Measurements from ENCODE around the gene SHISA7. TPM values are rescaled to one million over a fixed set of nuclear protein-coding genes. Genes with fewer than 3 reads are reported as not detected.
A peak's percentile ranks its signal among the peaks of the same experiment; 100 is the strongest.

The SHISA7 gene
- total RNA-seq, 1 donor from 2014 or later, result 0.21 TPM

GRCh38 chr19:55479045-55479444, 35.9 kb upstream of the SHISA7 start:
- DNase-seq (ENCODE audit: low spot score), result no peak
- Mint-ChIP-seq H3K4me1 (peaks cover 41% of the 10 kb centered on the region), H3K9me3 (no peaks in the 10 kb centered on the region), H3K4me3 (peak overlapping the region; percentile 95), H3K36me3 (peaks cover 2% of the 10 kb centered on the region), H3K27ac (peak overlapping the region; percentile 27), H3K27me3 (ENCODE audit: insufficient read depth, low read depth) (peaks cover 14% of the 10 kb centered on the region)
- H3K9ac ChIP-seq, result no peak overlapping the region
- peaks cover 19% of the 10 kb centered on the region for H3K79me2 ChIP-seq (ENCODE audit: low read depth)
- no peaks in the 10 kb centered on the region for H3K27me3 ChIP-seq
- peaks cover 32% of the 10 kb centered on the region for H3K4me1 ChIP-seq
- H3K36me3 ChIP-seq, result no peaks in the 10 kb centered on the region
- no peak overlapping the region for H3K27ac ChIP-seq
- H4K20me1 ChIP-seq (ENCODE audit: low read depth), result no peaks in the 10 kb centered on the region
- TF ChIP-seq EZH2 (IDR thresholded peaks at IDR 0.05), result no peak
- TF ChIP-seq, protein P1, sequence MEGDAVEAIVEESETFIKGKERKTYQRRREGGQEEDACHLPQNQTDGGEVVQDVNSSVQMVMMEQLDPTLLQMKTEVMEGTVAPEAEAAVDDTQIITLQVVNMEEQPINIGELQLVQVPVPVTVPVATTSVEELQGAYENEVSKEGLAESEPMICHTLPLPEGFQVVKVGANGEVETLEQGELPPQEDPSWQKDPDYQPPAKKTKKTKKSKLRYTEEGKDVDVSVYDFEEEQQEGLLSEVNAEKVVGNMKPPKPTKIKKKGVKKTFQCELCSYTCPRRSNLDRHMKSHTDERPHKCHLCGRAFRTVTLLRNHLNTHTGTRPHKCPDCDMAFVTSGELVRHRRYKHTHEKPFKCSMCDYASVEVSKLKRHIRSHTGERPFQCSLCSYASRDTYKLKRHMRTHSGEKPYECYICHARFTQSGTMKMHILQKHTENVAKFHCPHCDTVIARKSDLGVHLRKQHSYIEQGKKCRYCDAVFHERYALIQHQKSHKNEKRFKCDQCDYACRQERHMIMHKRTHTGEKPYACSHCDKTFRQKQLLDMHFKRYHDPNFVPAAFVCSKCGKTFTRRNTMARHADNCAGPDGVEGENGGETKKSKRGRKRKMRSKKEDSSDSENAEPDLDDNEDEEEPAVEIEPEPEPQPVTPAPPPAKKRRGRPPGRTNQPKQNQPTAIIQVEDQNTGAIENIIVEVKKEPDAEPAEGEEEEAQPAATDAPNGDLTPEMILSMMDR (IDR thresholded peaks at IDR 0.05), result no peak
- TF ChIP-seq EZH2phosphoT487 (IDR thresholded peaks at IDR 0.05), result no peak
- peaks cover 42% of the 10 kb centered on the region for H3F3A ChIP-seq (ENCODE audit: low read depth)
- H3K4me2 ChIP-seq, result no peak overlapping the region
- H3K9me3 ChIP-seq (ENCODE audit: low read depth), result no peaks in the 10 kb centered on the region
- no peak overlapping the region for H3K4me3 ChIP-seq
- H2AFZ ChIP-seq (replicated peaks), result no peak overlapping the region

- TF ChIP-seq, protein P1 (IDR thresholded peaks at IDR 0.05), result no peak
- no peak for TF ChIP-seq EZH2 (IDR thresholded peaks at IDR 0.05)
- TF ChIP-seq EZH2phosphoT487 (IDR thresholded peaks at IDR 0.05), result no peak
- no peak overlapping the region for H3K9ac ChIP-seq
- peaks cover 2% of the 10 kb centered on the region for H3K36me3 Mint-ChIP-seq
- peak overlapping the region; percentile 44 for H3K27ac Mint-ChIP-seq
- peaks cover 39% of the 10 kb centered on the region for H3K4me1 ChIP-seq
- H3K27me3 ChIP-seq, result no peaks in the 10 kb centered on the region
- H3K9me3 Mint-ChIP-seq, result no peaks in the 10 kb centered on the region
- no peak overlapping the region for H3K4me2 ChIP-seq
- no peak overlapping the region for H2AFZ ChIP-seq (replicated peaks)
- DNase-seq (ENCODE audit: low spot score), result no peak
- peaks cover 19% of the 10 kb centered on the region for H3K79me2 ChIP-seq (ENCODE audit: low read depth)
- no peak overlapping the region for H3K4me3 ChIP-seq
- peaks cover 44% of the 10 kb centered on the region for H3F3A ChIP-seq (ENCODE audit: low read depth)
- peaks cover 14% of the 10 kb centered on the region for H3K27me3 Mint-ChIP-seq (ENCODE audit: insufficient read depth, low read depth)
- H4K20me1 ChIP-seq (ENCODE audit: low read depth), result no peaks in the 10 kb centered on the region
- H3K36me3 ChIP-seq, result no peaks in the 10 kb centered on the region
- no peaks in the 10 kb centered on the region for H3K9me3 ChIP-seq (ENCODE audit: low read depth)
- H3K27ac ChIP-seq, result no peak overlapping the region
- H3K4me1 Mint-ChIP-seq, result peaks cover 46% of the 10 kb centered on the region
- H3K4me3 Mint-ChIP-seq, result peak overlapping the region; percentile 95
These were observed 35.3 kb upstream of the SHISA7 start for GRCh38 chr19:55478364-55478763.

- H3K36me3 Mint-ChIP-seq, result peaks cover 2% of the 10 kb centered on the region
- no peaks in the 10 kb centered on the region for H3K36me3 ChIP-seq
- no peak overlapping the region for H2AFZ ChIP-seq (replicated peaks)
- H3K79me2 ChIP-seq (ENCODE audit: low read depth), result peaks cover 19% of the 10 kb centered on the region
- H4K20me1 ChIP-seq (ENCODE audit: low read depth), result no peaks in the 10 kb centered on the region
- peak overlapping the region; percentile 44 for H3K27ac Mint-ChIP-seq
- no peak overlapping the region for H3K27ac ChIP-seq
- peak overlapping the region; percentile 72 for H3K4me3 ChIP-seq
- H3F3A ChIP-seq (ENCODE audit: low read depth), result peaks cover 49% of the 10 kb centered on the region
- H3K4me1 ChIP-seq, result peaks cover 42% of the 10 kb centered on the region
- H3K4me1 Mint-ChIP-seq, result peaks cover 49% of the 10 kb centered on the region
- H3K4me2 ChIP-seq, result peak overlapping the region; percentile 78
- H3K27me3 ChIP-seq, result no peaks in the 10 kb centered on the region
- peaks cover 16% of the 10 kb centered on the region for H3K27me3 Mint-ChIP-seq (ENCODE audit: insufficient read depth, low read depth)
- no peak overlapping the region for H3K9ac ChIP-seq
- no peaks in the 10 kb centered on the region for H3K9me3 ChIP-seq (ENCODE audit: low read depth)
- H3K9me3 Mint-ChIP-seq, result no peaks in the 10 kb centered on the region
- TF ChIP-seq EZH2 (IDR thresholded peaks at IDR 0.05) (no peak), EZH2phosphoT487 (IDR thresholded peaks at IDR 0.05) (no peak)
- TF ChIP-seq, protein P1 (IDR thresholded peaks at IDR 0.05), result no peak
- DNase-seq (ENCODE audit: low spot score), result no peak
- peak overlapping the region; percentile 95 for H3K4me3 Mint-ChIP-seq
These were observed 34.8 kb upstream of the SHISA7 start for GRCh38 chr19:55477905-55478304.
